ENCODE results near the gene CNN2.

Gene CNN2

GRCh38 chr19:1068009-1069001, 41.9 kb downstream of the CNN2 start:
- peak; percentile 27 to 68 for DNase-seq

GRCh38 chr19:1069009-1069779, 42.8 kb downstream of the CNN2 start:
- peak; percentile 82 to 90 for DNase-seq

GRCh38 chr19:1070576-1070930, 44.1 kb downstream of the CNN2 start:
- no peak for DNase-seq

GRCh38 chr19:1070931-1071791, 44.8 kb downstream of the CNN2 start:
- no peak for DNase-seq

GRCh38 chr19:1072371-1073015, 46.1 kb downstream of the CNN2 start:
- DNase-seq = no peak

- DNase-seq = no peak
Measured at GRCh38 chr19:1073063-1073955, 46.9 kb downstream of the CNN2 start.

GRCh38 chr19:1073956-1074517, 47.6 kb downstream of the CNN2 start:
- no peak for DNase-seq

- peak; percentile 33 to 74 for DNase-seq
Measured at GRCh38 chr19:1074544-1075283, 48.3 kb downstream of the CNN2 start.

- DNase-seq = no peak
Measured at GRCh38 chr19:1076046-1076386, 49.6 kb downstream of the CNN2 start.

- DNase-seq = peak; percentile 74 to 81
Measured at GRCh38 chr19:1076951-1077350, 50.5 kb downstream of the CNN2 start.

GRCh38 chr19:1079566-1080111, 53.2 kb downstream of the CNN2 start:
- DNase-seq = no peak

- no peak for DNase-seq
Measured at GRCh38 chr19:1080360-1081161, 54.2 kb downstream of the CNN2 start.

- no peak for DNase-seq
Measured at GRCh38 chr19:1081301-1082164, 55.1 kb downstream of the CNN2 start.

GRCh38 chr19:1082165-1082927, 55.9 kb downstream of the CNN2 start:
- no peak for DNase-seq

- no peak for DNase-seq
Measured at GRCh38 chr19:1082928-1083816, 56.8 kb downstream of the CNN2 start.
